ENCODE results near the gene SRSF1. TPM values are rescaled to one million over a fixed set of nuclear protein-coding genes. Genes with fewer than 3 reads are reported as not detected.
"Not testable (repeated sequence)": the region's sequence is repeated elsewhere in the genome, so short reads cannot be mapped to it uniquely, and the experiment has no call there.

Gene SRSF1
- total and polyA plus RNA-seq, 10 donors = 65.8 to 213 (median 172) TPM

GRCh38 chr17:58049533-58049932 lies 42.5 kb upstream of the SRSF1 start:
- TF ChIP-seq POLR2AphosphoS5 (IDR thresholded peaks at IDR 0.05) (no peak), CTCF (IDR thresholded peaks at IDR 0.05 in 8 of 11, conservative IDR thresholded peaks at IDR 0.05 in 3 of 11) (no peak), POLR2A (IDR thresholded peaks at IDR 0.05) (no peak)
- WGBS, 5 donors = 87 to 98% (median 94%) methylated on average over 4 of the region's 4 CpGs

GRCh38 chr17:58047376-58048150 lies 40.5 kb upstream of the SRSF1 start:
- no peak for TF ChIP-seq CTCF (IDR thresholded peaks at IDR 0.05 in 8 of 11, conservative IDR thresholded peaks at IDR 0.05 in 3 of 11)
- TF ChIP-seq POLR2A (IDR thresholded peaks at IDR 0.05) = no peak
- TF ChIP-seq POLR2AphosphoS5 (IDR thresholded peaks at IDR 0.05) = no peak
- Histone ChIP-seq H3K27me3 (replicated peaks in 1 of 7) (peaks cover 0 to 34% (median 0%) of the 10 kb centered on the region in 7 donors), H3K27ac (no peak overlapping the region), H3K4me3 (no peak overlapping the region), H3K36me3 (no peaks in the 10 kb centered on the region), H3K9me3 (no peaks in the 10 kb centered on the region), H3K4me1 (no peaks in the 10 kb centered on the region)
- 78 to 88% (median 85%) methylated on average over 4 of the region's 4 CpGs for WGBS, 5 donors
- intact Hi-C loops (cut with DNase I; ENCODE audit: low total_unique reads) = no loop called here
- DNase-seq = no peak

More at GRCh38 chr17:58049533-58049932, 42.5 kb upstream of the SRSF1 start:
- Histone ChIP-seq H3K27ac (no peak overlapping the region), H3K4me3 (no peak overlapping the region), H3K4me1 (no peaks in the 10 kb centered on the region), H3K36me3 (no peaks in the 10 kb centered on the region), H3K27me3 (replicated peaks in 1 of 7) (peaks cover 0 to 14% (median 0%) of the 10 kb centered on the region in 7 donors), H3K9me3 (no peaks in the 10 kb centered on the region)
- intact Hi-C loops (cut with DNase I; ENCODE audit: low total_unique reads) = no loop called here
- no peak for DNase-seq

GRCh38 chr17:58046239-58047094 lies 39.4 kb upstream of the SRSF1 start:
- no peak overlapping the region for H3K27ac ChIP-seq

GRCh38 chr17:58044256-58044655 lies 37.2 kb upstream of the SRSF1 start:
- H3K4me3 ChIP-seq; H3K36me3 ChIP-seq; DNase-seq; H3K27ac ChIP-seq; H3K4me1 ChIP-seq; H3K9me3 ChIP-seq; intact Hi-C loops (cut with DNase I; ENCODE audit: low total_unique reads): not testable (repeated sequence)
- WGBS, 5 donors = 86 to 94% (median 88%) methylated on average over 6 of the region's 6 CpGs
- peaks cover 0 to 38% (median 0%) of the 10 kb centered on the region in 7 donors for H3K27me3 ChIP-seq (replicated peaks in 1 of 7)

More at GRCh38 chr17:58046239-58047094, 39.4 kb upstream of the SRSF1 start:
- H3K36me3 ChIP-seq = no peaks in the 10 kb centered on the region
- DNase-seq = no peak
- H3K27me3 ChIP-seq (replicated peaks in 1 of 7) = peaks cover 0 to 38% (median 0%) of the 10 kb centered on the region in 7 donors
- H3K4me3 ChIP-seq = no peak overlapping the region
- TF ChIP-seq POLR2A (IDR thresholded peaks at IDR 0.05) (no peak), POLR2AphosphoS5 (IDR thresholded peaks at IDR 0.05) (no peak), CTCF (IDR thresholded peaks at IDR 0.05 in 8 of 11, conservative IDR thresholded peaks at IDR 0.05 in 3 of 11) (no peak)
- no peaks in the 10 kb centered on the region for H3K4me1 ChIP-seq
- 70 to 80% (median 73%) methylated on average over 18 of the region's 18 CpGs for WGBS, 5 donors
- intact Hi-C loops (cut with DNase I; ENCODE audit: low total_unique reads) = no loop called here
- no peaks in the 10 kb centered on the region for H3K9me3 ChIP-seq
